BLaER1 treated with 17β-estradiol and CSF1 and Interleukin-3, amounts not matched to agents 10 nM and 100 nM (cell line): ENCODE results near the gene RIMKLB.
"Not testable (repeated sequence)": the region's sequence is repeated elsewhere in the genome, so short reads cannot be mapped to it uniquely, and the experiment has no call there.

Source experiments
- H3K27ac ChIP-seq, 11 experiments: shearing (Covaris generic); formaldehyde crosslinking; 2 replicates each; pipeline ENCODE4 v1.8.1; 2022
- H3K27me3 ChIP-seq, 11 experiments: shearing (Covaris generic); formaldehyde crosslinking; 2 replicates each; pipeline ENCODE4 v1.8.1; 2022
- H3K36me3 ChIP-seq, 11 experiments: shearing (Covaris generic); formaldehyde crosslinking; 2 replicates each; pipeline ENCODE4 v1.8.1; 2022
- H3K4me1 ChIP-seq, 10 experiments: shearing (Covaris generic); formaldehyde crosslinking; 2 replicates each; pipeline ENCODE4 v1.8.1; 2022
- H3K4me2 ChIP-seq, 11 experiments: shearing (Covaris generic); formaldehyde crosslinking; 2 replicates each; pipeline ENCODE4 v1.8.1; 2022
- H3K4me3 ChIP-seq, 10 experiments: shearing (Covaris generic); formaldehyde crosslinking; 2 replicates each; pipeline ENCODE4 v1.8.1; 2022
- H3K9ac ChIP-seq, 11 experiments: shearing (Covaris generic); formaldehyde crosslinking; 2 replicates each; pipeline ENCODE4 v1.8.1; 2022
- H3K9me3 ChIP-seq, 11 experiments: shearing (Covaris generic); formaldehyde crosslinking; replicated peaks in 1 of 11; 2 replicates each; pipeline ENCODE4 v1.8.1; 2022
- H4K20me1 ChIP-seq, 11 experiments: shearing (Covaris generic); formaldehyde crosslinking; 2 replicates each; pipeline ENCODE4 v1.8.1; 2022
- Cebpa-rat ChIP-seq, 11 experiments: shearing (Covaris generic); IDR thresholded peaks; 2 replicates each; pipeline ENCODE4 v1.8.1; 2022

The RIMKLB gene

GRCh38 chr12:8818526-8818925, 120.7 kb downstream of the RIMKLB start:
- H3K27me3 ChIP-seq, result no peaks in the 10 kb centered on the region
- H3K4me3 ChIP-seq, result no peak overlapping the region
- H3K36me3 ChIP-seq, result no peaks in the 10 kb centered on the region
- no peaks in the 10 kb centered on the region for H3K9me3 ChIP-seq
- H3K4me2 ChIP-seq, result no peak overlapping the region
- no peaks in the 10 kb centered on the region for H4K20me1 ChIP-seq
- no peak for TF ChIP-seq Cebpa-rat (IDR thresholded peaks at IDR 0.05)
- H3K4me1 ChIP-seq, result peaks cover 0 to 59% (median 0%) of the 10 kb centered on the region in 10 experiments; a peak in 5 of 20 replicates
- no peak overlapping the region for H3K9ac ChIP-seq
- H3K27ac ChIP-seq, result no peak overlapping the region

GRCh38 chr12:8819666-8819980, 121.8 kb downstream of the RIMKLB start:
- Histone ChIP-seq H3K36me3 (no peaks in the 10 kb centered on the region), H3K4me3 (no peak overlapping the region), H3K27ac (no peak overlapping the region), H3K9me3 (no peaks in the 10 kb centered on the region), H3K4me1 (peaks cover 0 to 51% (median 0%) of the 10 kb centered on the region in 10 experiments; a peak in 4 of 20 replicates), H3K9ac (no peak overlapping the region), H3K4me2 (no peak overlapping the region), H4K20me1 (no peaks in the 10 kb centered on the region), H3K27me3 (no peaks in the 10 kb centered on the region)
- no peak for TF ChIP-seq Cebpa-rat (IDR thresholded peaks at IDR 0.05)

GRCh38 chr12:8820676-8821407, 123.1 kb downstream of the RIMKLB start:
- not testable (repeated sequence) for H3K27me3 ChIP-seq, H3K9me3 ChIP-seq, H3K27ac ChIP-seq, H3K9ac ChIP-seq, H4K20me1 ChIP-seq, H3K36me3 ChIP-seq, H3K4me3 ChIP-seq
- Histone ChIP-seq H3K4me1 (peaks cover 0 to 49% (median 0%) of the 10 kb centered on the region in 10 experiments; a peak in 3 of 20 replicates), H3K4me2 (peak overlapping the region in 1 of 11 experiments; percentile 22; a peak in 2 of 22 replicates)

GRCh38 chr12:8821591-8821990, 123.8 kb downstream of the RIMKLB start:
- Histone ChIP-seq H3K9ac (no peak overlapping the region), H3K27me3 (no peaks in the 10 kb centered on the region), H3K36me3 (no peaks in the 10 kb centered on the region), H3K9me3 (peaks cover 2 to 17% (median 12%) of the 10 kb centered on the region in 11 experiments; a peak in 18 of 22 replicates), H4K20me1 (no peaks in the 10 kb centered on the region), H3K4me3 (no peak overlapping the region), H3K4me1 (peaks cover 0 to 45% (median 0%) of the 10 kb centered on the region in 10 experiments; a peak in 3 of 20 replicates), H3K4me2 (peak overlapping the region in 1 of 11 experiments; percentile 22; a peak in 2 of 22 replicates), H3K27ac (no peak overlapping the region)
- no peak for TF ChIP-seq Cebpa-rat (IDR thresholded peaks at IDR 0.05)

- H3K4me1 ChIP-seq, result peaks cover 0 to 38% (median 0%) of the 10 kb centered on the region in 10 experiments; a peak in 3 of 20 replicates
- H4K20me1 ChIP-seq, result no peaks in the 10 kb centered on the region
- H3K9me3 ChIP-seq, result peaks cover 7 to 21% (median 14%) of the 10 kb centered on the region in 11 experiments; a peak in 18 of 22 replicates
- H3K9ac ChIP-seq, result 0 out of 22 replicates have a peak within 1 kb of the TSS, but pooled peaks of 1 of the 11 experiments have one; percentile 16
- no peak within 1 kb of the TSS for H3K27ac ChIP-seq
- TF ChIP-seq Cebpa-rat (IDR thresholded peaks at IDR 0.05), result no peak
- H3K4me2 ChIP-seq, result peak within 1 kb of the TSS in 2 of 11 experiments; percentile 13 to 22; a peak in 3 of 22 replicates
- no peak within 1 kb of the TSS for H3K4me3 ChIP-seq
- no peaks in the 10 kb centered on the region for H3K27me3 ChIP-seq
- H3K36me3 ChIP-seq, result no peaks in the 10 kb centered on the region
Observed at GRCh38 chr12:8822298-8822697, 124.5 kb downstream of the RIMKLB start, which contains the start of gene A2ML1. Gene A2ML1, plus strand, starts transcription at chr12:8822621. Its CDS starts 31 bp downstream, at chr12:8822652.

GRCh38 chr12:8823565-8824300, 125.9 kb downstream of the RIMKLB start:
- H3K9ac ChIP-seq, result no peak overlapping the region
- TF ChIP-seq Cebpa-rat (IDR thresholded peaks at IDR 0.05), result no peak

GRCh38 chr12:8827551-8828256, 129.9 kb downstream of the RIMKLB start:
- Histone ChIP-seq H3K4me3 (no peak overlapping the region), H4K20me1 (no peaks in the 10 kb centered on the region), H3K4me1 (peaks cover 0 to 24% (median 0%) of the 10 kb centered on the region in 10 experiments; a peak in 6 of 20 replicates), H3K9me3 (peaks cover 7 to 21% (median 14%) of the 10 kb centered on the region in 11 experiments; a peak in 18 of 22 replicates), H3K36me3 (no peaks in the 10 kb centered on the region), H3K27me3 (no peaks in the 10 kb centered on the region), H3K9ac (no peak overlapping the region), H3K4me2 (peak overlapping the region in 2 of 11 experiments; percentile 39 to 76; a peak in 4 of 22 replicates), H3K27ac (no peak overlapping the region)
- no peak for TF ChIP-seq Cebpa-rat (IDR thresholded peaks at IDR 0.05)

More at GRCh38 chr12:8823565-8824300, 125.9 kb downstream of the RIMKLB start:
- no peak overlapping the region for H3K4me3 ChIP-seq
- peaks cover 7 to 21% (median 14%) of the 10 kb centered on the region in 11 experiments; a peak in 18 of 22 replicates for H3K9me3 ChIP-seq
- peaks cover 0 to 49% (median 0%) of the 10 kb centered on the region in 10 experiments; a peak in 6 of 20 replicates for H3K4me1 ChIP-seq
- no peaks in the 10 kb centered on the region for H4K20me1 ChIP-seq
- H3K27me3 ChIP-seq, result no peaks in the 10 kb centered on the region
- H3K36me3 ChIP-seq, result no peaks in the 10 kb centered on the region
- no peak overlapping the region; a peak in 1 of 22 replicates for H3K4me2 ChIP-seq
- H3K27ac ChIP-seq, result no peak overlapping the region

GRCh38 chr12:8828257-8829124, 130.7 kb downstream of the RIMKLB start:
- H3K4me1 ChIP-seq, result peaks cover 0 to 16% (median 0%) of the 10 kb centered on the region in 10 experiments; a peak in 6 of 20 replicates
- TF ChIP-seq Cebpa-rat (IDR thresholded peaks at IDR 0.05), result no peak
- peak overlapping the region in 2 of 11 experiments; percentile 39 to 76; a peak in 4 of 22 replicates for H3K4me2 ChIP-seq
- H3K27me3 ChIP-seq, result no peaks in the 10 kb centered on the region
- no peak overlapping the region for H3K4me3 ChIP-seq
- no peaks in the 10 kb centered on the region for H3K36me3 ChIP-seq
- H4K20me1 ChIP-seq, result no peaks in the 10 kb centered on the region
- H3K9me3 ChIP-seq, result peaks cover 7 to 21% (median 14%) of the 10 kb centered on the region in 11 experiments; a peak in 18 of 22 replicates
- no peak overlapping the region for H3K9ac ChIP-seq
- no peak overlapping the region for H3K27ac ChIP-seq
